Glutamatergic neuron (in vitro differentiated cells): Measurements from ENCODE around the gene BSDC1. TPM values are rescaled to one million over a fixed set of nuclear protein-coding genes. Genes with fewer than 3 reads are reported as not detected.

Source experiments
- DNase-seq: peaks from one replicate; pipeline ENCODE4 v3.0.0; 2022
- H3K27ac Mint-ChIP-seq: one replicate; pipeline ENCODE4 v1.8.0; 2020; ENCODE audit warnings: mild to moderate bottlenecking, mixed read lengths, inconsistent platforms; ENCODE audit not compliant: unreplicated experiment
- H3K27me3 Mint-ChIP-seq: one replicate; pipeline ENCODE4 v1.8.0; 2020; ENCODE audit warnings: mild to moderate bottlenecking, moderate library complexity, mixed read lengths, inconsistent platforms; ENCODE audit not compliant: unreplicated experiment
- H3K36me3 Mint-ChIP-seq: one replicate; pipeline ENCODE4 v1.8.0; 2020; ENCODE audit warnings: mild to moderate bottlenecking, mixed read lengths, inconsistent platforms; ENCODE audit not compliant: unreplicated experiment
- H3K4me1 Mint-ChIP-seq: one replicate; pipeline ENCODE4 v1.8.0; 2020; ENCODE audit warnings: mild to moderate bottlenecking, low read depth, mixed read lengths, inconsistent platforms; ENCODE audit not compliant: unreplicated experiment
- H3K4me3 Mint-ChIP-seq: one replicate; pipeline ENCODE4 v1.8.0; 2020; ENCODE audit warnings: mild to moderate bottlenecking, mixed read lengths, inconsistent platforms; ENCODE audit not compliant: unreplicated experiment
- H3K9me3 Mint-ChIP-seq: one replicate; pipeline ENCODE4 v1.8.0; 2020; ENCODE audit warnings: mild to moderate bottlenecking, moderate library complexity, mixed read lengths, inconsistent platforms; ENCODE audit not compliant: unreplicated experiment
- total RNA-seq: library from RNA; stranded (reverse); fragmentation: NEBNext Ultra II Directional; extraction: Animal tissue kit (Norgen Biotek cat#: 25700); gene quantifications from one replicate; pipeline ENCODE4 v1.2.1, GENCODE V29; 2021; ENCODE audit not compliant: unreplicated experiment
- TF ChIP-seq, protein P1 (sequence below): fragments of 200-600 bp; sonication (generic); IDR thresholded peaks from one replicate; pipeline ENCODE4 v1.5.0; 2021; ENCODE audit not compliant: partially characterized antibody, unreplicated experiment

The BSDC1 gene
- total RNA-seq, 1 donor from 2014 or later: 161 TPM

DNA sequence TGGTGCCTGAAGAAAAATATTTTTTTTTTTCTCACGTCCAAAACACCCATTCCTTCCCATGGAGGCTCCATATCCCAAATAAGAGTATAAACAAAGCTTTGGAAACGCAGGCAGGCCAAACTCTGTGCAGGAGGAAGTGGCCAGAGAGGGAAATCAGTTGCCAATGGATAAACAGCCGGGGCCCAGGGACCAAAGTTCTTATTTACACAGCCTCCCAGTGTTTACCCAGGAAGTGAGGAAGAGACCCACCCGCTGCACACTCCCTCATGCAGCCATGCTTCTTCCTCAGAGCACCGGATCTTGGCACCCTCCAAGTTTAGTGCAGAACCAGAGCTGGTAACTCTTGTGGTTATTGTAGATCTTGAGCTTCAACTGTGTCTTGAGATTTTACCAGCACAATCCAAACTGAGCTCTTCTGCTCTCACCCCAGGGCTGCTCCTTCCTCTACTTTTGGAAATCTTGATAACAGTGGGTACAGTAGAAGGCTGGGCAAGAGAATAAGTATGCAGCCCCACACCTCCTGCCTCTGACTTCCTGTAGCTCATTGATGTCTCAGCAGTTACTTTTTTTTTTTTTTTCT lies 72.4 kb downstream of the BSDC1 start:
- Mint-ChIP-seq H3K4me1 (no peaks in the 10 kb centered on the region), H3K4me3 (no peak overlapping the region), H3K27me3 (no peaks in the 10 kb centered on the region), H3K9me3 (no peaks in the 10 kb centered on the region), H3K27ac (no peak overlapping the region), H3K36me3 (no peaks in the 10 kb centered on the region)
- TF ChIP-seq, protein P1, sequence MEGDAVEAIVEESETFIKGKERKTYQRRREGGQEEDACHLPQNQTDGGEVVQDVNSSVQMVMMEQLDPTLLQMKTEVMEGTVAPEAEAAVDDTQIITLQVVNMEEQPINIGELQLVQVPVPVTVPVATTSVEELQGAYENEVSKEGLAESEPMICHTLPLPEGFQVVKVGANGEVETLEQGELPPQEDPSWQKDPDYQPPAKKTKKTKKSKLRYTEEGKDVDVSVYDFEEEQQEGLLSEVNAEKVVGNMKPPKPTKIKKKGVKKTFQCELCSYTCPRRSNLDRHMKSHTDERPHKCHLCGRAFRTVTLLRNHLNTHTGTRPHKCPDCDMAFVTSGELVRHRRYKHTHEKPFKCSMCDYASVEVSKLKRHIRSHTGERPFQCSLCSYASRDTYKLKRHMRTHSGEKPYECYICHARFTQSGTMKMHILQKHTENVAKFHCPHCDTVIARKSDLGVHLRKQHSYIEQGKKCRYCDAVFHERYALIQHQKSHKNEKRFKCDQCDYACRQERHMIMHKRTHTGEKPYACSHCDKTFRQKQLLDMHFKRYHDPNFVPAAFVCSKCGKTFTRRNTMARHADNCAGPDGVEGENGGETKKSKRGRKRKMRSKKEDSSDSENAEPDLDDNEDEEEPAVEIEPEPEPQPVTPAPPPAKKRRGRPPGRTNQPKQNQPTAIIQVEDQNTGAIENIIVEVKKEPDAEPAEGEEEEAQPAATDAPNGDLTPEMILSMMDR: no peak
- no peak for DNase-seq

DNA sequence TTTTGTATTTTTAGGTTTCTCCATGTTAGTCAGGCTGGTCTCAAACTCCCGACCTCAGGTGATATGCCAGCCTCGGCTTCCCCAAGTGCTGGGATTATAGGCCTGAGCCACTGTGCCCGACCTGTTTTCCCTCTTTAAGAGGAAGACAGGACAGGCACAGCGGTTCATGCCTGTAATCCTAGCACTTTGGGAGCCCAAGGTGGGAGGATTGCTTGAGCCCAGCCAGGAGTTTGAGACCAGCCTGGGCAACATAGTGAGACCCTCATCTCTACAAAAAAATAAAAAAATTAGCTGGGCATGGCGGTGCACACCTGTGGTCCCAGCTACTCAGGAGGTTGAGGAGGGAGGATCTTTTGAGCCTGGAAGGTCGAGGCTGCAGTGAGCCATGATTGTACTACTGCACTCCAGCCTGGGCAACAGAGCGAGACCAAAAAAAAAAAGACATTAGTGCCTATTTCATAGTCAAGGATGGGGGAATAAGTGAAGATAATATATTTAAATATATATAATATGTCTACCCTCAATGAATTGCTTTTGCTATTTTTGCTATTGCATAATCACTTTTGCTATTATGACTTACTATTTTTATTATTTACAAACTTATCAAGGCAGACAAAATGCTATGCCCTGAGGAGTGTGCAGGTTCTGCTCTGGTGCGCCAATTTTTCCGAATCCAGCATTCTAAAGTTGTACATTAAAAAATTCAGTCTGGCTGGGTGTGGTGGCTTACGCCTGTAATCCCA lies 75.9 kb downstream of the BSDC1 start:
- Mint-ChIP-seq H3K9me3 (no peaks in the 10 kb centered on the region), H3K4me1 (no peaks in the 10 kb centered on the region), H3K27me3 (no peaks in the 10 kb centered on the region), H3K4me3 (no peak overlapping the region), H3K36me3 (no peaks in the 10 kb centered on the region), H3K27ac (no peak overlapping the region)
- no peak for DNase-seq
- TF ChIP-seq, protein P1: no peak

DNA sequence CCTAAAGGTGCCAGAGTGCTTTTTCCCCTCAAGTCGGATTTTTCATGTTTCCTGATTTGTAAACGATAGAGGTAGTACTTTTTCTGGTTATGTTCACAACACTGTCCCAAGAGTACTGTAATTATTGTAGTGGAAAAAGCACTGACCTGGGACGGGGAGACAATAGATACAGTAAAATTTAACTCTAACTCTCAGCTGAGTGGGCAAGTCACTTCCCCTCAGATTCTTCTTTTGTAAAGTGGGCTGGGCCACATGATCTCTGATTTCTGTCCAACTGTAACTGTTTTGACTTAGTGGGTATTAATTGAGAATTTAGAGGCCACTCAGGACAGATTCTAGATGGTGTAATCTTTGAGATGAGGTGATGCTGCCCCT lies 77.4 kb downstream of the BSDC1 start:
- no peak for DNase-seq
- H3K9me3 Mint-ChIP-seq: no peaks in the 10 kb centered on the region
- H3K27me3 Mint-ChIP-seq: no peaks in the 10 kb centered on the region
- H3K27ac Mint-ChIP-seq: no peak overlapping the region
- no peaks in the 10 kb centered on the region for H3K36me3 Mint-ChIP-seq
- H3K4me3 Mint-ChIP-seq: no peak overlapping the region
- TF ChIP-seq, protein P1: no peak
- no peaks in the 10 kb centered on the region for H3K4me1 Mint-ChIP-seq

Other genes with a start within 250 kb of the BSDC1 start
- gene TXLNA, start 214.8 kb downstream of the BSDC1 start, total RNA-seq: 48.6 TPM
- gene CCDC28B, start 193.8 kb downstream of the BSDC1 start, total RNA-seq: 34.4 TPM
- 2.7 TPM for gene IQCC, start 188.8 kb downstream of the BSDC1 start, total RNA-seq
- not detected for gene DCDC2B, start 185.4 kb downstream of the BSDC1 start, total RNA-seq
- 21.8 TPM for gene TMEM234, start 172.1 kb downstream of the BSDC1 start, total RNA-seq
- 103 TPM for gene EIF3I, start 172.0 kb downstream of the BSDC1 start, total RNA-seq
- 2.5 TPM for gene FAM167B, start 147.2 kb downstream of the BSDC1 start, total RNA-seq
- gene LCK, start 143.2 kb downstream of the BSDC1 start, total RNA-seq: 0.37 TPM
- gene HDAC1, start 102.4 kb downstream of the BSDC1 start, total RNA-seq: 36.9 TPM
- gene MARCKSL1, start 58.2 kb downstream of the BSDC1 start, total RNA-seq: 912 TPM
- 21.8 TPM for gene FAM229A, start 32.0 kb downstream of the BSDC1 start, total RNA-seq
- 1.6 TPM for gene TSSK3, start 31.9 kb downstream of the BSDC1 start, total RNA-seq
- gene ZBTB8B, start 70.6 kb upstream of the BSDC1 start, total RNA-seq: 0.44 TPM
- 12.0 TPM for gene ZBTB8A, start 145.0 kb upstream of the BSDC1 start, total RNA-seq